Endodermal cell (in vitro differentiated cells): Measurements from ENCODE around the gene CTAGE8. TPM values are rescaled to one million over a fixed set of nuclear protein-coding genes. Genes with fewer than 3 reads are reported as not detected.
"Not testable (repeated sequence)": the region's sequence is repeated elsewhere in the genome, so short reads cannot be mapped to it uniquely, and the experiment has no call there.

Source experiments
- DNase-seq: peaks from one replicate; pipeline ENCODE4 v3.0.0-alpha.2; 2017
- H3K27ac ChIP-seq: 2 replicates; pipeline ENCODE4 v1.5.1; 2013; ENCODE audit warnings: mild to moderate bottlenecking, low read depth, low read length, moderate library complexity
- H3K27me3 ChIP-seq: 2 replicates; pipeline ENCODE4 v1.6.1; 2013; ENCODE audit warnings: mild to moderate bottlenecking, low read length, moderate library complexity; ENCODE audit not compliant: insufficient read depth, control insufficient read depth, poor library complexity, severe bottlenecking
- H3K36me3 ChIP-seq: 2 replicates; pipeline ENCODE4 v1.7.0; 2013; ENCODE audit warnings: mild to moderate bottlenecking, low read length, moderate library complexity; ENCODE audit not compliant: control insufficient read depth, insufficient read depth
- H3K4me1 ChIP-seq: one replicate; pipeline ENCODE4 v1.7.0; 2013; ENCODE audit warnings: low read length; ENCODE audit not compliant: control insufficient read depth, insufficient read depth
- H3K4me3 ChIP-seq: 2 replicates; pipeline ENCODE4 v1.5.1; 2013; ENCODE audit warnings: mild to moderate bottlenecking, low read length, moderate library complexity
- H3K9ac ChIP-seq: 2 replicates; pipeline ENCODE4 v1.6.1; 2013; ENCODE audit warnings: mild to moderate bottlenecking, low read length, moderate library complexity; ENCODE audit not compliant: poor library complexity, severe bottlenecking; ENCODE audit errors: extremely low read depth
- H3K9me3 ChIP-seq: 2 replicates; pipeline ENCODE4 v1.6.1; 2013; ENCODE audit warnings: mild to moderate bottlenecking, low read length, moderate library complexity; ENCODE audit not compliant: control insufficient read depth
- H3K27ac Mint-ChIP-seq: 2 replicates; pipeline ENCODE4 v1.8.0; 2020; ENCODE audit warnings: mixed read lengths
- H3K27me3 Mint-ChIP-seq: 2 replicates; pipeline ENCODE4 v1.8.0; 2021; ENCODE audit warnings: mild to moderate bottlenecking, mixed read lengths; ENCODE audit not compliant: insufficient read depth
- H3K36me3 Mint-ChIP-seq: 2 replicates; pipeline ENCODE4 v1.8.0; 2020; ENCODE audit warnings: low read depth, mixed read lengths
- H3K4me1 Mint-ChIP-seq: 2 replicates; pipeline ENCODE4 v1.8.0; 2020; ENCODE audit warnings: mixed read lengths
- H3K4me3 Mint-ChIP-seq: 2 replicates; pipeline ENCODE4 v1.8.0; 2020; ENCODE audit warnings: mild to moderate bottlenecking, moderate library complexity, mixed read lengths
- H3K9me3 Mint-ChIP-seq: 2 replicates; pipeline ENCODE4 v1.8.0; 2020; ENCODE audit warnings: mild to moderate bottlenecking, mixed read lengths
- WGBS, 2 experiments: methylation state at CpG; one replicate each; pipeline versions ENCODE4 v1.1.5 to v1.1.7; 2013; ENCODE audit warnings: missing lambda C conversion rate in 2 of 2, mixed read lengths in 1 of 2; ENCODE audit not compliant: insufficient coverage in 1 of 2, insufficient read length in 1 of 2; 5-methylcytosine and 5-hydroxymethylcytosine counted together
- total RNA-seq, 2 donors: library from RNA; stranded (reverse); fragmentation: NEBNext Ultra II Directional in 1 of 2; extraction: Animal tissue kit (Norgen Biotek cat#: 25700) in 1 of 2; gene quantifications; 2 replicates in 1 of 2; 3 replicates in 1 of 2; pipeline ENCODE4 v1.2.1, GENCODE V29; 2021

The CTAGE8 gene
- total RNA-seq, 2 donors from 2014 or later, result 8.4 TPM; not detected in 1

GRCh38 chr7:144239365-144239764 lies 29.7 kb downstream of the CTAGE8 start, which contains the start of gene OR2A42:
Gene OR2A42, minus strand, starts transcription at chr7:144239605. Its CDS starts 6,762 bp downstream, at chr7:144232843.
- not testable (repeated sequence) for H3K9ac ChIP-seq, H3K27me3 ChIP-seq, H3K27ac ChIP-seq, H3K4me1 Mint-ChIP-seq, H3K4me3 Mint-ChIP-seq, H3K4me1 ChIP-seq, H3K4me3 ChIP-seq, H3K9me3 Mint-ChIP-seq, H3K27me3 Mint-ChIP-seq, DNase-seq, H3K36me3 Mint-ChIP-seq, H3K9me3 ChIP-seq, H3K27ac Mint-ChIP-seq, H3K36me3 ChIP-seq
- WGBS, 2 experiments, result 92% methylated on average over 1 of the region's 2 CpGs; no CpG with 5 or more reads in 1 of the 2 experiments

GRCh38 chr7:144238530-144239082 lies 30.5 kb downstream of the CTAGE8 start:
- not testable (repeated sequence) for H3K9me3 Mint-ChIP-seq
- 89% methylated on average over 1 of the region's 2 CpGs; no CpG with 5 or more reads in 1 of the 2 experiments for WGBS, 2 experiments
- DNase-seq, result peak; percentile 53

GRCh38 chr7:144233039-144233438 lies 36.0 kb downstream of the CTAGE8 start:
- H3K27me3 Mint-ChIP-seq, H3K9me3 ChIP-seq, H3K4me3 ChIP-seq, H3K36me3 ChIP-seq, H3K9ac ChIP-seq, H3K27ac ChIP-seq, H3K27ac Mint-ChIP-seq, DNase-seq, H3K27me3 ChIP-seq, H3K36me3 Mint-ChIP-seq, H3K4me1 ChIP-seq, H3K9me3 Mint-ChIP-seq, H3K4me3 Mint-ChIP-seq, H3K4me1 Mint-ChIP-seq: not testable (repeated sequence)
- WGBS, 2 experiments, result no CpG with 5 or more reads among the region's 1 CpG

More at GRCh38 chr7:144238530-144239082, 30.5 kb downstream of the CTAGE8 start:
- not testable (repeated sequence) for H3K27me3 ChIP-seq, H3K27me3 Mint-ChIP-seq, H3K9ac ChIP-seq, H3K36me3 ChIP-seq, H3K4me3 ChIP-seq, H3K4me1 ChIP-seq, H3K4me1 Mint-ChIP-seq, H3K4me3 Mint-ChIP-seq, H3K36me3 Mint-ChIP-seq, H3K27ac ChIP-seq, H3K9me3 ChIP-seq, H3K27ac Mint-ChIP-seq

- H3K36me3 ChIP-seq, H3K4me3 Mint-ChIP-seq, H3K4me1 ChIP-seq, H3K4me3 ChIP-seq, H3K27me3 ChIP-seq, DNase-seq, H3K4me1 Mint-ChIP-seq, H3K27ac Mint-ChIP-seq, H3K27ac ChIP-seq, H3K27me3 Mint-ChIP-seq, H3K36me3 Mint-ChIP-seq, H3K9me3 ChIP-seq, H3K9me3 Mint-ChIP-seq, H3K9ac ChIP-seq: not testable (repeated sequence)
- no CpG with 5 or more reads among the region's 2 CpGs for WGBS, 2 experiments
Observed at GRCh38 chr7:144231027-144231426, 38.1 kb downstream of the CTAGE8 start.

- WGBS, 2 experiments, result 81% methylated on average over 1 of the region's 3 CpGs; no CpG with 5 or more reads in 1 of the 2 experiments
- H3K27ac ChIP-seq, H3K4me3 ChIP-seq: not testable (repeated sequence)
Observed at GRCh38 chr7:144228810-144229209, 40.3 kb downstream of the CTAGE8 start.

GRCh38 chr7:144226866-144227265 lies 42.2 kb downstream of the CTAGE8 start:
- not testable (repeated sequence) for H3K36me3 ChIP-seq, H3K9ac ChIP-seq, H3K4me1 ChIP-seq, H3K4me1 Mint-ChIP-seq, H3K4me3 ChIP-seq, H3K27ac Mint-ChIP-seq, H3K27me3 Mint-ChIP-seq, H3K27me3 ChIP-seq, H3K9me3 Mint-ChIP-seq, H3K9me3 ChIP-seq, H3K36me3 Mint-ChIP-seq, H3K4me3 Mint-ChIP-seq, H3K27ac ChIP-seq, DNase-seq
- WGBS, 2 experiments, result 94% methylated on average over 2 of the region's 4 CpGs; no CpG with 5 or more reads in 1 of the 2 experiments

More at GRCh38 chr7:144228810-144229209, 40.3 kb downstream of the CTAGE8 start:
- H3K9ac ChIP-seq, H3K9me3 ChIP-seq, H3K27me3 ChIP-seq, H3K36me3 Mint-ChIP-seq, H3K27me3 Mint-ChIP-seq, H3K9me3 Mint-ChIP-seq, H3K36me3 ChIP-seq, H3K4me1 ChIP-seq, H3K4me1 Mint-ChIP-seq, H3K27ac Mint-ChIP-seq, H3K4me3 Mint-ChIP-seq: not testable (repeated sequence)
- peak; percentile 24 for DNase-seq

GRCh38 chr7:144223675-144224074 lies 45.4 kb downstream of the CTAGE8 start:
- H3K4me3 ChIP-seq, H3K27ac ChIP-seq, H3K36me3 ChIP-seq, DNase-seq, H3K4me1 Mint-ChIP-seq, H3K27me3 Mint-ChIP-seq, H3K36me3 Mint-ChIP-seq, H3K27ac Mint-ChIP-seq, H3K4me3 Mint-ChIP-seq, H3K4me1 ChIP-seq, H3K9me3 ChIP-seq, H3K27me3 ChIP-seq, H3K9me3 Mint-ChIP-seq, H3K9ac ChIP-seq: not testable (repeated sequence)
